ENCODE results near the gene EDEM1. TPM values are rescaled to one million over a fixed set of nuclear protein-coding genes. Genes with fewer than 3 reads are reported as not detected.

EDEM1 gene
- total RNA-seq, 1 donor from 2014 or later, result 24.1 TPM

GRCh38 chr3:5190147-5190791, 2.8 kb downstream of the EDEM1 start:
- no peaks in the 10 kb centered on the region for H3K9me3 Mint-ChIP-seq (ENCODE audit: low read depth)
- H3K4me1 Mint-ChIP-seq (ENCODE audit: low read depth), result peaks cover 27% of the 10 kb centered on the region
- no peaks in the 10 kb centered on the region for H3K27me3 Mint-ChIP-seq
- DNase-seq (ENCODE audit: low spot score, unreplicated experiment), result no peak
- peak overlapping the region; percentile 54 for H3K4me3 Mint-ChIP-seq (ENCODE audit: low read depth)
- peak overlapping the region; percentile 26 for H3K27ac Mint-ChIP-seq
- TF ChIP-seq, protein P1, sequence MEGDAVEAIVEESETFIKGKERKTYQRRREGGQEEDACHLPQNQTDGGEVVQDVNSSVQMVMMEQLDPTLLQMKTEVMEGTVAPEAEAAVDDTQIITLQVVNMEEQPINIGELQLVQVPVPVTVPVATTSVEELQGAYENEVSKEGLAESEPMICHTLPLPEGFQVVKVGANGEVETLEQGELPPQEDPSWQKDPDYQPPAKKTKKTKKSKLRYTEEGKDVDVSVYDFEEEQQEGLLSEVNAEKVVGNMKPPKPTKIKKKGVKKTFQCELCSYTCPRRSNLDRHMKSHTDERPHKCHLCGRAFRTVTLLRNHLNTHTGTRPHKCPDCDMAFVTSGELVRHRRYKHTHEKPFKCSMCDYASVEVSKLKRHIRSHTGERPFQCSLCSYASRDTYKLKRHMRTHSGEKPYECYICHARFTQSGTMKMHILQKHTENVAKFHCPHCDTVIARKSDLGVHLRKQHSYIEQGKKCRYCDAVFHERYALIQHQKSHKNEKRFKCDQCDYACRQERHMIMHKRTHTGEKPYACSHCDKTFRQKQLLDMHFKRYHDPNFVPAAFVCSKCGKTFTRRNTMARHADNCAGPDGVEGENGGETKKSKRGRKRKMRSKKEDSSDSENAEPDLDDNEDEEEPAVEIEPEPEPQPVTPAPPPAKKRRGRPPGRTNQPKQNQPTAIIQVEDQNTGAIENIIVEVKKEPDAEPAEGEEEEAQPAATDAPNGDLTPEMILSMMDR (IDR thresholded peaks at IDR 0.05; ENCODE audit: unreplicated experiment), result no peak
- peaks cover 7% of the 10 kb centered on the region for H3K36me3 Mint-ChIP-seq (ENCODE audit: insufficient read depth)

DNA sequence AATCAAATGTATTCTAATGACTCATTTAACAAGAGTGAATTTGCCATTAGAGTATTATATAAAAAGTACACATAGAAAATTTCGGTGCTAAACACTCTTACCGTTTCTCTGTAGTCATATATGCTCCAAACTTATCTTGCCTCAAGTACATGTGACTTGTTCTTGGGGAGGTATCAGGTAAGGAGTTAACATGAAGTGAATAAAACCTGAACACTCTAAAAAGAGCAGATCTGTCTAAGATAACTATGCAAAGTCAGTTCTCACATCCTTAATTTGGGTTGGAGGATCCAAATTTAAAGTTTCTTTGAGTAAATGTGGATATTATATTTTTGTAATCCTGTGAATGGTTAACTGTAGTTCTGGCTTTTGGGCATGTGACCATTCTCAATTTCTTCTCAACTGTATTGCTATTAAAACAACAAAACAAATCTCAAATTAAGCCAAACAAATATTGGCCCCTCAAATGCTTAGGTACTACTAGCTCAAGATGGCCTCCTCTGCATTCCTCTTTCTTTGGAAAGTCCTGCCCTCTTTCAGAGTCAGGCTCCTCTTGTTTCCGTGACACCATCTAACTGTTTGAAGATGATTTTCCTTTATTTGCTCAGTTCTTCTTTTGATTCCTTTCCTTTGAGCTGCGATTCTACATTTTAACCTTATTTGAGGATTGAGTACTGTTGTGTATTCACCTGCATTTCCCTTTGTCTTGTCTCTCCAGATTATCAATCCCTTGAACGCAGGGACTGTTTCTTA, 4.2 kb downstream of the EDEM1 start:
- Mint-ChIP-seq H3K4me3 (ENCODE audit: low read depth) (peak overlapping the region; percentile 6), H3K27me3 (no peaks in the 10 kb centered on the region), H3K9me3 (ENCODE audit: low read depth) (no peaks in the 10 kb centered on the region), H3K27ac (peak overlapping the region; percentile 80), H3K36me3 (ENCODE audit: insufficient read depth) (peaks cover 11% of the 10 kb centered on the region), H3K4me1 (ENCODE audit: low read depth) (peaks cover 27% of the 10 kb centered on the region)
- TF ChIP-seq, protein P1 (IDR thresholded peaks at IDR 0.05; ENCODE audit: unreplicated experiment), result no peak
- no peak for DNase-seq (ENCODE audit: low spot score, unreplicated experiment)

DNA sequence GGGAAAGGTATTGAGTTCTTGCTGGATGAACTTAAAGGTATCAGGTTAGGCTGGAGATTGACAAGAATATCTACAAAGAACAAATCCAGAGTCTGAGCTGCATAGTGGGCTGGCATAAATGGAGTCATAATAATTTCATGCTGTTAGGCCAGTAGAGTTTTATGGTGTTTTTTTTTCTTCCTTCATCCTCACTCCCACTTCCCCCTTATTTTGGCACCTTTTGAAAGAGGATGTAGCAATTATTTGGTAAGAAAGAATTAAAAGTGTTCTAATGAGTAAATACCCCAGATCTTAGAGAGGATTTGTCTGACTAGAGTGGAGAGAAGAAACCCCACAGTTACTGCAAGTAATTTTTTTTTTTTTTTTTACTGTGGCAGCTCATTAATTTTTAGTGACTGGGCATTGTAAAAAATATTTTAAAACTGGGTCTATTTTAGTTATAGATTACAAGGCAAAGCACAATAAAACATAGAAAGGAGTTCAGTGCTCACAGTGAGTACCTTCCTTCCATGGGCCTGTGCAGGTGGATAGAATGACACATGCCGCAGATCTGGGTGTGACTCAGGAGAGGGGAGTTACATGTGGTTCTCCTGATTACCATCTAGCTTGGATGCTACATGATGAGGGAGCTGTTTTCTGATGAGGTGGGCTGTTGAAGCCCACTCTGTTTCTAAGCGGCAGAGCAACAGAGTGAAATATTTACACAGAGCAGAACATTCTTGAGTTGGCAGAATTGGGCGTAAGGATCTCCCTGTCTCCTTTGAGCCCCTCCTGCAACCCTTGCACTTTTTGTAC, 5.3 kb downstream of the EDEM1 start:
- H3K9me3 Mint-ChIP-seq (ENCODE audit: low read depth), result no peaks in the 10 kb centered on the region
- TF ChIP-seq, protein P1 (IDR thresholded peaks at IDR 0.05; ENCODE audit: unreplicated experiment), result no peak
- peaks cover 17% of the 10 kb centered on the region for H3K36me3 Mint-ChIP-seq (ENCODE audit: insufficient read depth)
- no peak overlapping the region for H3K4me3 Mint-ChIP-seq (ENCODE audit: low read depth)
- no peaks in the 10 kb centered on the region for H3K27me3 Mint-ChIP-seq
- DNase-seq (ENCODE audit: low spot score, unreplicated experiment), result no peak
- H3K27ac Mint-ChIP-seq, result no peak overlapping the region
- peaks cover 32% of the 10 kb centered on the region for H3K4me1 Mint-ChIP-seq (ENCODE audit: low read depth)

- no peaks in the 10 kb centered on the region for H3K9me3 Mint-ChIP-seq (ENCODE audit: low read depth)
- TF ChIP-seq, protein P1 (IDR thresholded peaks at IDR 0.05; ENCODE audit: unreplicated experiment), result no peak
- peaks cover 20% of the 10 kb centered on the region for H3K36me3 Mint-ChIP-seq (ENCODE audit: insufficient read depth)
- DNase-seq (ENCODE audit: low spot score, unreplicated experiment), result no peak
- no peak overlapping the region for H3K27ac Mint-ChIP-seq
- peaks cover 24% of the 10 kb centered on the region for H3K4me1 Mint-ChIP-seq (ENCODE audit: low read depth)
- no peaks in the 10 kb centered on the region for H3K27me3 Mint-ChIP-seq
- H3K4me3 Mint-ChIP-seq (ENCODE audit: low read depth), result no peak overlapping the region
Measured at GRCh38 chr3:5194341-5194740, 6.8 kb downstream of the EDEM1 start.

- TF ChIP-seq, protein P1 (IDR thresholded peaks at IDR 0.05; ENCODE audit: unreplicated experiment), result no peak
- H3K27me3 Mint-ChIP-seq, result no peaks in the 10 kb centered on the region
- no peak for DNase-seq (ENCODE audit: low spot score, unreplicated experiment)
- H3K4me1 Mint-ChIP-seq (ENCODE audit: low read depth), result peaks cover 21% of the 10 kb centered on the region
- no peak overlapping the region for H3K27ac Mint-ChIP-seq
- H3K9me3 Mint-ChIP-seq (ENCODE audit: low read depth), result no peaks in the 10 kb centered on the region
- peaks cover 20% of the 10 kb centered on the region for H3K36me3 Mint-ChIP-seq (ENCODE audit: insufficient read depth)
- no peak overlapping the region for H3K4me3 Mint-ChIP-seq (ENCODE audit: low read depth)
Measured at GRCh38 chr3:5194801-5195509, 7.4 kb downstream of the EDEM1 start.
